Liver (tissue), 9 donors: ENCODE data around the gene ZNF689. TPM values are rescaled to one million over a fixed set of nuclear protein-coding genes. Genes with fewer than 3 reads are reported as not detected.

Source experiments
- DNase-seq: peaks from one replicate; pipeline ENCODE4 v3.0.0-alpha.2; 2017; ENCODE audit warnings: low spot score
- H3K27ac ChIP-seq, 2 donors: one replicate each; pipeline ENCODE4 v1.7.0; 2013; ENCODE audit warnings: inconsistent platforms in 2 of 2, low read length in 2 of 2, control low read depth in 1 of 2, low read depth in 1 of 2, mild to moderate bottlenecking in 1 of 2
- H3K27me3 ChIP-seq, 4 donors: one replicate each; pipeline versions ENCODE4 v1.6.1 to v1.7.0; 2013; ENCODE audit warnings: low read length in 3 of 4, inconsistent platforms in 1 of 4, mild to moderate bottlenecking in 1 of 4, moderate library complexity in 1 of 4; ENCODE audit not compliant: control insufficient read depth in 4 of 4, insufficient read depth in 4 of 4
- H3K36me3 ChIP-seq, 4 donors: one replicate each; pipeline versions ENCODE4 v1.6.1 to v1.7.0; 2013; ENCODE audit warnings: low read length in 3 of 4, mild to moderate bottlenecking in 3 of 4, low read depth in 1 of 4, moderate library complexity in 1 of 4; ENCODE audit not compliant: control insufficient read depth in 4 of 4, insufficient read depth in 3 of 4
- H3K4me1 ChIP-seq, 4 donors: one replicate each; pipeline versions ENCODE4 v1.6.1 to v1.7.0; 2013; ENCODE audit warnings: low read length in 3 of 4, mild to moderate bottlenecking in 3 of 4, moderate library complexity in 1 of 4; ENCODE audit not compliant: control insufficient read depth in 4 of 4, insufficient read depth in 4 of 4
- H3K4me3 ChIP-seq, 3 donors: one replicate each; pipeline versions ENCODE4 v1.6.1 to v1.7.0; 2013; ENCODE audit warnings: low read length in 3 of 3, control low read depth in 1 of 3, low read depth in 1 of 3, mild to moderate bottlenecking in 1 of 3
- H3K9ac ChIP-seq, 2 donors: one replicate each; pipeline ENCODE4 v1.7.0; 2013; ENCODE audit warnings: low read length in 2 of 2, mild to moderate bottlenecking in 2 of 2, moderate library complexity in 2 of 2, control low read depth in 1 of 2, low read depth in 1 of 2
- H3K9me3 ChIP-seq, 4 donors: one replicate each; pipeline versions ENCODE4 v1.6.1 to v1.7.0; 2013; ENCODE audit warnings: low read length in 3 of 4; ENCODE audit not compliant: control insufficient read depth in 4 of 4
- EGR1 ChIP-seq, 2 donors: IDR thresholded peaks; 2 replicates each; pipeline ENCODE4 v1.6.1; 2016 to 2018; ENCODE audit warnings: antibody characterized with exemption in 2 of 2, low read depth in 2 of 2
- FOXA1 ChIP-seq: IDR thresholded peaks from 2 replicates; pipeline ENCODE4 v1.6.1; 2016; ENCODE audit warnings: antibody characterized with exemption
- GABPA ChIP-seq, 2 donors: IDR thresholded peaks in 1 of 2; conservative IDR thresholded peaks in 1 of 2; 2 replicates each; pipeline ENCODE4 v1.6.1; 2016; ENCODE audit warnings: antibody characterized with exemption in 2 of 2, mild to moderate bottlenecking in 1 of 2, moderate library complexity in 1 of 2
- HNF4A ChIP-seq, 2 donors: conservative IDR thresholded peaks; 2 replicates each; pipeline ENCODE4 v1.6.1; 2016; ENCODE audit warnings: antibody characterized with exemption in 2 of 2, mild to moderate bottlenecking in 2 of 2
- HNF4G ChIP-seq: IDR thresholded peaks from 2 replicates; pipeline ENCODE4 v1.6.1; 2016; ENCODE audit warnings: antibody characterized with exemption
- JUND ChIP-seq, 2 donors: IDR thresholded peaks; 2 replicates each; pipeline ENCODE4 v1.6.1; 2016; ENCODE audit warnings: antibody characterized with exemption in 2 of 2
- MAX ChIP-seq: IDR thresholded peaks from 2 replicates; pipeline ENCODE4 v1.6.1; 2016; ENCODE audit warnings: antibody characterized with exemption
- NR2F2 ChIP-seq: IDR thresholded peaks from 2 replicates; pipeline ENCODE4 v1.6.1; 2016; ENCODE audit warnings: antibody characterized with exemption
- RXRA ChIP-seq, 2 donors: IDR thresholded peaks; 2 replicates each; pipeline ENCODE4 v1.6.1; 2017 to 2018; ENCODE audit warnings: antibody characterized with exemption in 2 of 2, mild to moderate bottlenecking in 1 of 2
- SP1 ChIP-seq: IDR thresholded peaks from 2 replicates; pipeline ENCODE4 v1.6.1; 2018; ENCODE audit warnings: antibody characterized with exemption, mild to moderate bottlenecking
- TAF1 ChIP-seq: conservative IDR thresholded peaks from 2 replicates; pipeline ENCODE4 v1.6.1; 2016; ENCODE audit warnings: antibody characterized with exemption, mild to moderate bottlenecking
- ZBTB33 ChIP-seq: IDR thresholded peaks from 2 replicates; pipeline ENCODE4 v1.6.1; 2016; ENCODE audit warnings: antibody characterized with exemption
- WGBS: extraction: QIAGEN DNeasy Blood & Tissue Kit; methylation state at CpG from one replicate; pipeline ENCODE4 v1.1.7; 2013; 5-methylcytosine and 5-hydroxymethylcytosine counted together
- polyA plus RNA-seq, 2 donors: library from polyadenylated mRNA; stranded (reverse) in 1 of 2; unstranded in 1 of 2; fragments of 200-250 nt in 1 of 2; fragments of >200 nt in 1 of 2; fragmentation: Nextera tagmentation in 1 of 2; extraction: Ambion mirVana in 1 of 2; gene quantifications; one replicate each; pipeline versions ENCODE4 v1.2.1 to v1.2.3, GENCODE V29; 2013 to 2015
- total RNA-seq, 2 donors: library from RNA; depleted of rRNA; stranded (reverse); fragments of >200 nt; gene quantifications; one replicate each; pipeline ENCODE4 v1.2.3, GENCODE V29; 2014
- TF ChIP-seq, protein P1 (sequence below): IDR thresholded peaks from 2 replicates; pipeline ENCODE4 v1.6.1; 2016; ENCODE audit warnings: antibody characterized with exemption, mild to moderate bottlenecking
- TF ChIP-seq, protein P2 (sequence below): IDR thresholded peaks from 2 replicates; pipeline ENCODE4 v1.6.1; 2016; ENCODE audit warnings: antibody characterized with exemption
- TF ChIP-seq, protein P3 (sequence below): fragments of 150-350 bp; IDR thresholded peaks from 2 replicates; pipeline ENCODE4 v1.5.1; 2017; ENCODE audit warnings: improper control_type of control experiment, low read depth, low read length; ENCODE audit not compliant: missing input control
- donor health status: healthy.
- donor health status: healthy.
- donor health status: healthy.
- donor health status: healthy.
- donor health status: healthy.

Gene ZNF689
- total and polyA plus RNA-seq, 4 donors: 2.6 to 5.8 (median 4.3) TPM

- Histone ChIP-seq H3K27ac (no peak overlapping the region), H3K4me1 (peaks cover 3 to 20% (median 13%) of the 10 kb centered on the region in 4 donors), H3K4me3 (no peak overlapping the region), H3K36me3 (peaks cover 0 to 1% (median 0%) of the 10 kb centered on the region in 4 donors), H3K9me3 (no peaks in the 10 kb centered on the region), H3K27me3 (no peaks in the 10 kb centered on the region), H3K9ac (no peak overlapping the region)
- DNase-seq: no peak
- TF ChIP-seq MAX (no peak), EGR1 (IDR thresholded peaks at IDR 0.05; ENCODE audit: low read depth in 2 of 2) (no peak), JUND (IDR thresholded peaks at IDR 0.05) (no peak), SP1 (no peak), HNF4G (no peak), FOXA1 (no peak), NR2F2 (no peak), RXRA (IDR thresholded peaks at IDR 0.05) (no peak), HNF4A (conservative IDR thresholded peaks at IDR 0.05) (no peak), TAF1 (no peak), ZBTB33 (no peak), GABPA (IDR thresholded peaks at IDR 0.05 in 1 of 2, conservative IDR thresholded peaks at IDR 0.05 in 1 of 2) (no peak)
- TF ChIP-seq, protein P1, sequence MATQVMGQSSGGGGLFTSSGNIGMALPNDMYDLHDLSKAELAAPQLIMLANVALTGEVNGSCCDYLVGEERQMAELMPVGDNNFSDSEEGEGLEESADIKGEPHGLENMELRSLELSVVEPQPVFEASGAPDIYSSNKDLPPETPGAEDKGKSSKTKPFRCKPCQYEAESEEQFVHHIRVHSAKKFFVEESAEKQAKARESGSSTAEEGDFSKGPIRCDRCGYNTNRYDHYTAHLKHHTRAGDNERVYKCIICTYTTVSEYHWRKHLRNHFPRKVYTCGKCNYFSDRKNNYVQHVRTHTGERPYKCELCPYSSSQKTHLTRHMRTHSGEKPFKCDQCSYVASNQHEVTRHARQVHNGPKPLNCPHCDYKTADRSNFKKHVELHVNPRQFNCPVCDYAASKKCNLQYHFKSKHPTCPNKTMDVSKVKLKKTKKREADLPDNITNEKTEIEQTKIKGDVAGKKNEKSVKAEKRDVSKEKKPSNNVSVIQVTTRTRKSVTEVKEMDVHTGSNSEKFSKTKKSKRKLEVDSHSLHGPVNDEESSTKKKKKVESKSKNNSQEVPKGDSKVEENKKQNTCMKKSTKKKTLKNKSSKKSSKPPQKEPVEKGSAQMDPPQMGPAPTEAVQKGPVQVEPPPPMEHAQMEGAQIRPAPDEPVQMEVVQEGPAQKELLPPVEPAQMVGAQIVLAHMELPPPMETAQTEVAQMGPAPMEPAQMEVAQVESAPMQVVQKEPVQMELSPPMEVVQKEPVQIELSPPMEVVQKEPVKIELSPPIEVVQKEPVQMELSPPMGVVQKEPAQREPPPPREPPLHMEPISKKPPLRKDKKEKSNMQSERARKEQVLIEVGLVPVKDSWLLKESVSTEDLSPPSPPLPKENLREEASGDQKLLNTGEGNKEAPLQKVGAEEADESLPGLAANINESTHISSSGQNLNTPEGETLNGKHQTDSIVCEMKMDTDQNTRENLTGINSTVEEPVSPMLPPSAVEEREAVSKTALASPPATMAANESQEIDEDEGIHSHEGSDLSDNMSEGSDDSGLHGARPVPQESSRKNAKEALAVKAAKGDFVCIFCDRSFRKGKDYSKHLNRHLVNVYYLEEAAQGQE: no peak
- TF ChIP-seq, protein P2, sequence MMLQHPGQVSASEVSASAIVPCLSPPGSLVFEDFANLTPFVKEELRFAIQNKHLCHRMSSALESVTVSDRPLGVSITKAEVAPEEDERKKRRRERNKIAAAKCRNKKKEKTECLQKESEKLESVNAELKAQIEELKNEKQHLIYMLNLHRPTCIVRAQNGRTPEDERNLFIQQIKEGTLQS: no peak
- TF ChIP-seq, protein P3, sequence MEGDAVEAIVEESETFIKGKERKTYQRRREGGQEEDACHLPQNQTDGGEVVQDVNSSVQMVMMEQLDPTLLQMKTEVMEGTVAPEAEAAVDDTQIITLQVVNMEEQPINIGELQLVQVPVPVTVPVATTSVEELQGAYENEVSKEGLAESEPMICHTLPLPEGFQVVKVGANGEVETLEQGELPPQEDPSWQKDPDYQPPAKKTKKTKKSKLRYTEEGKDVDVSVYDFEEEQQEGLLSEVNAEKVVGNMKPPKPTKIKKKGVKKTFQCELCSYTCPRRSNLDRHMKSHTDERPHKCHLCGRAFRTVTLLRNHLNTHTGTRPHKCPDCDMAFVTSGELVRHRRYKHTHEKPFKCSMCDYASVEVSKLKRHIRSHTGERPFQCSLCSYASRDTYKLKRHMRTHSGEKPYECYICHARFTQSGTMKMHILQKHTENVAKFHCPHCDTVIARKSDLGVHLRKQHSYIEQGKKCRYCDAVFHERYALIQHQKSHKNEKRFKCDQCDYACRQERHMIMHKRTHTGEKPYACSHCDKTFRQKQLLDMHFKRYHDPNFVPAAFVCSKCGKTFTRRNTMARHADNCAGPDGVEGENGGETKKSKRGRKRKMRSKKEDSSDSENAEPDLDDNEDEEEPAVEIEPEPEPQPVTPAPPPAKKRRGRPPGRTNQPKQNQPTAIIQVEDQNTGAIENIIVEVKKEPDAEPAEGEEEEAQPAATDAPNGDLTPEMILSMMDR: no peak
- WGBS: 62% methylated on average over 6 of the region's 6 CpGs
Measured at GRCh38 chr16:30567991-30568638, 42.1 kb downstream of the ZNF689 start.
